Liver (tissue), 3 donors: ENCODE measurements around the gene ALK.

Experiments used
- JUND ChIP-seq, 2 donors: IDR thresholded peaks; 2 replicates each; pipeline ENCODE4 v1.6.1; 2016; ENCODE audit warnings: antibody characterized with exemption in 2 of 2
- RAD21 ChIP-seq, 2 donors: IDR thresholded peaks; 2 replicates each; pipeline ENCODE4 v1.6.1; 2016; ENCODE audit warnings: antibody characterized with exemption in 2 of 2, mild to moderate bottlenecking in 2 of 2
- SP1 ChIP-seq: IDR thresholded peaks from 2 replicates; pipeline ENCODE4 v1.6.1; 2018; ENCODE audit warnings: antibody characterized with exemption, mild to moderate bottlenecking
- TAF1 ChIP-seq: conservative IDR thresholded peaks from 2 replicates; pipeline ENCODE4 v1.6.1; 2016; ENCODE audit warnings: antibody characterized with exemption, mild to moderate bottlenecking
- TF ChIP-seq, protein P1 (sequence below): fragments of 150-350 bp; IDR thresholded peaks from 2 replicates; pipeline ENCODE4 v1.5.1; 2017; ENCODE audit warnings: improper control_type of control experiment, low read depth, low read length; ENCODE audit not compliant: missing input control
- donor health status: healthy.
- donor health status: healthy.

DNA sequence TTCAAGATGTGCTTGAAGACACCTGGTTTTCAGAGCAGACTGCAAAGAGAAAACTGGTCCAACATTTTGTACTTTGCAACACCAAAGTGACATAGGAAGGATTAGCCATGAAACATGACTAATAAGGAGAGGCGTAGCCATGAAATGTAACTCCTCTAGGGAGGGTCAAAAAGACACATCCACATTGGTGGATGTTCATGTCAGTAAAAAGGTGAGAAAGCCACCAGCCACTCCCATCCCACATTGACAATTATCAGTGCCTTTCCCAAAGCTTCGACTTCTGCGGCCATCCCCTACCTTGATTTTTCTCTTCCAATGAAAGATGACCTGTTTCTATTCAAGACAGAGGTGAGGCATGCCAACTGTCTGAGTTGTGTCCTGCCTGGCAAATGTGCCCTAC lies 223.2 kb downstream of the ALK start:
- TF ChIP-seq TAF1 (no peak), RAD21 (IDR thresholded peaks at IDR 0.05) (no peak), SP1 (no peak), JUND (IDR thresholded peaks at IDR 0.05) (no peak)
- TF ChIP-seq, protein P1, sequence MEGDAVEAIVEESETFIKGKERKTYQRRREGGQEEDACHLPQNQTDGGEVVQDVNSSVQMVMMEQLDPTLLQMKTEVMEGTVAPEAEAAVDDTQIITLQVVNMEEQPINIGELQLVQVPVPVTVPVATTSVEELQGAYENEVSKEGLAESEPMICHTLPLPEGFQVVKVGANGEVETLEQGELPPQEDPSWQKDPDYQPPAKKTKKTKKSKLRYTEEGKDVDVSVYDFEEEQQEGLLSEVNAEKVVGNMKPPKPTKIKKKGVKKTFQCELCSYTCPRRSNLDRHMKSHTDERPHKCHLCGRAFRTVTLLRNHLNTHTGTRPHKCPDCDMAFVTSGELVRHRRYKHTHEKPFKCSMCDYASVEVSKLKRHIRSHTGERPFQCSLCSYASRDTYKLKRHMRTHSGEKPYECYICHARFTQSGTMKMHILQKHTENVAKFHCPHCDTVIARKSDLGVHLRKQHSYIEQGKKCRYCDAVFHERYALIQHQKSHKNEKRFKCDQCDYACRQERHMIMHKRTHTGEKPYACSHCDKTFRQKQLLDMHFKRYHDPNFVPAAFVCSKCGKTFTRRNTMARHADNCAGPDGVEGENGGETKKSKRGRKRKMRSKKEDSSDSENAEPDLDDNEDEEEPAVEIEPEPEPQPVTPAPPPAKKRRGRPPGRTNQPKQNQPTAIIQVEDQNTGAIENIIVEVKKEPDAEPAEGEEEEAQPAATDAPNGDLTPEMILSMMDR, result no peak
